Neural progenitor cell (in vitro differentiated cells): Measurements from ENCODE around the gene PTPRN2. TPM values are rescaled to one million over a fixed set of nuclear protein-coding genes. Genes with fewer than 3 reads are reported as not detected.
A peak's percentile ranks its signal among the peaks of the same experiment; 100 is the strongest.

Source experiments
- DNase-seq: peaks from one replicate; pipeline ENCODE4 v3.0.0-alpha.2; 2016; ENCODE audit warnings: low spot score
- H2AFZ ChIP-seq: fragments of 200-600 bp; sonication (generic); replicated peaks from 2 replicates; pipeline ENCODE4 v1.6.1; 2016; ENCODE audit warnings: antibody characterized with exemption
- H3F3A ChIP-seq: fragments of 200-600 bp; sonication (generic); 2 replicates; pipeline ENCODE4 v1.6.1; 2016; ENCODE audit warnings: antibody characterized with exemption, low read depth
- H3K27ac ChIP-seq: fragments of 200-600 bp; sonication (generic); 2 replicates; pipeline ENCODE4 v1.5.1; 2016; ENCODE audit warnings: mild to moderate bottlenecking
- H3K27me3 ChIP-seq: fragments of 200-600 bp; sonication (generic); 2 replicates; pipeline ENCODE4 v1.6.1; 2016; ENCODE audit warnings: mild to moderate bottlenecking, moderate library complexity
- H3K36me3 ChIP-seq: fragments of 200-600 bp; sonication (generic); 2 replicates; pipeline ENCODE4 v1.5.1; 2016
- H3K4me1 ChIP-seq: fragments of 200-600 bp; sonication (generic); 2 replicates; pipeline ENCODE4 v1.6.1; 2016; ENCODE audit warnings: mixed run types
- H3K4me2 ChIP-seq: fragments of 200-600 bp; sonication (generic); 2 replicates; pipeline ENCODE4 v1.6.1; 2016
- H3K4me3 ChIP-seq: fragments of 200-600 bp; sonication (generic); 2 replicates; pipeline ENCODE4 v1.5.1; 2016
- H3K79me2 ChIP-seq: fragments of 200-600 bp; sonication (generic); 2 replicates; pipeline ENCODE4 v1.6.1; 2016; ENCODE audit warnings: low read depth
- H3K9ac ChIP-seq: fragments of 200-600 bp; sonication (generic); 2 replicates; pipeline ENCODE4 v1.6.1; 2016
- H3K9me3 ChIP-seq: fragments of 200-600 bp; sonication (generic); 2 replicates; pipeline ENCODE4 v1.5.1; 2016; ENCODE audit warnings: low read depth
- H4K20me1 ChIP-seq: fragments of 200-600 bp; sonication (generic); 2 replicates; pipeline ENCODE4 v1.6.1; 2016; ENCODE audit warnings: low read depth
- H3K27ac Mint-ChIP-seq: 3 replicates; pipeline ENCODE4 v1.8.0; 2021; ENCODE audit warnings: mixed read lengths
- H3K27me3 Mint-ChIP-seq: 2 replicates; pipeline ENCODE4 v1.8.0; 2022; ENCODE audit warnings: low read depth, mild to moderate bottlenecking, inconsistent platforms, moderate library complexity, mixed read lengths; ENCODE audit not compliant: insufficient read depth
- H3K36me3 Mint-ChIP-seq: 3 replicates; pipeline ENCODE4 v1.8.0; 2021; ENCODE audit warnings: mixed read lengths
- H3K4me1 Mint-ChIP-seq: 3 replicates; pipeline ENCODE4 v1.8.0; 2021; ENCODE audit warnings: mixed read lengths
- H3K4me3 Mint-ChIP-seq: 3 replicates; pipeline ENCODE4 v1.8.0; 2021; ENCODE audit warnings: mild to moderate bottlenecking, moderate library complexity, mixed read lengths
- H3K9me3 Mint-ChIP-seq: 3 replicates; pipeline ENCODE4 v1.8.0; 2020; ENCODE audit warnings: mixed read lengths
- EZH2 ChIP-seq: fragments of 200-600 bp; sonication (generic); IDR thresholded peaks from 2 replicates; pipeline ENCODE4 v1.6.1; 2017; ENCODE audit warnings: antibody characterized with exemption, mild to moderate bottlenecking, moderate library complexity
- EZH2phosphoT487 ChIP-seq: fragments of 200-600 bp; sonication (generic); IDR thresholded peaks from 2 replicates; pipeline ENCODE4 v1.6.1; 2017; ENCODE audit warnings: antibody characterized with exemption
- total RNA-seq: library from RNA; depleted of rRNA; stranded (reverse); fragments of >200 nt; gene quantifications from 2 replicates; pipeline ENCODE4 v1.2.3, GENCODE V29; 2015; ENCODE audit warnings: low replicate concordance
- TF ChIP-seq, protein P1 (sequence below): fragments of 200-600 bp; sonication (generic); IDR thresholded peaks from 2 replicates; pipeline ENCODE4 v1.5.1; 2017; ENCODE audit warnings: antibody characterized with exemption, mild to moderate bottlenecking

Gene PTPRN2
- total RNA-seq, 1 donor from 2014 or later = 3.0 TPM

DNA sequence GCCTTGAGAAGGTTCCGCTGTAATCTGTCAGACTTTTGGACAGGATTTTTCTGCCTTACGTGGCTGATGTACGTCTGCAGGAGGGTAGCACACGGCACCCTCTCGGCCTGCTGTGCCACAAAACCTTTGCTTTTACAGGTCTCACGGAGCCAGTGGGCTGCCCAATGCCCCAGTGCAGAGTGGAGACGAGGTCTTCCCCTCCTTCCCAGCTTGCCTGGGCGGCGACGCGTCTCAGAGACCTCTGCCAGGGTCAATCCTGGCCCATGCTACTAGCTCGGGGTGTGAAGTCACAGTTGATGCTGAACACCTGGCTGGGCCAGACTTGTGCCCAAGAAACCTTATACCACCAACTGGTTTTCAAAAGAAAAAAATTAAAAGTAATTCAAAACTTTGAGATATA, 724.4 kb downstream of the PTPRN2 start:
- no peak overlapping the region for H3K4me3 Mint-ChIP-seq
- no peaks in the 10 kb centered on the region for H3K36me3 ChIP-seq
- H3K27me3 Mint-ChIP-seq = peaks cover 2% of the 10 kb centered on the region
- H3K27ac ChIP-seq = no peak overlapping the region
- H3K9me3 Mint-ChIP-seq = peaks cover 4% of the 10 kb centered on the region
- no peaks in the 10 kb centered on the region for H3K27me3 ChIP-seq
- no peak for DNase-seq
- H3K36me3 Mint-ChIP-seq = peaks cover 2% of the 10 kb centered on the region
- H3K4me1 Mint-ChIP-seq = peaks cover 23% of the 10 kb centered on the region
- H3F3A ChIP-seq = no peaks in the 10 kb centered on the region
- TF ChIP-seq, protein P1, sequence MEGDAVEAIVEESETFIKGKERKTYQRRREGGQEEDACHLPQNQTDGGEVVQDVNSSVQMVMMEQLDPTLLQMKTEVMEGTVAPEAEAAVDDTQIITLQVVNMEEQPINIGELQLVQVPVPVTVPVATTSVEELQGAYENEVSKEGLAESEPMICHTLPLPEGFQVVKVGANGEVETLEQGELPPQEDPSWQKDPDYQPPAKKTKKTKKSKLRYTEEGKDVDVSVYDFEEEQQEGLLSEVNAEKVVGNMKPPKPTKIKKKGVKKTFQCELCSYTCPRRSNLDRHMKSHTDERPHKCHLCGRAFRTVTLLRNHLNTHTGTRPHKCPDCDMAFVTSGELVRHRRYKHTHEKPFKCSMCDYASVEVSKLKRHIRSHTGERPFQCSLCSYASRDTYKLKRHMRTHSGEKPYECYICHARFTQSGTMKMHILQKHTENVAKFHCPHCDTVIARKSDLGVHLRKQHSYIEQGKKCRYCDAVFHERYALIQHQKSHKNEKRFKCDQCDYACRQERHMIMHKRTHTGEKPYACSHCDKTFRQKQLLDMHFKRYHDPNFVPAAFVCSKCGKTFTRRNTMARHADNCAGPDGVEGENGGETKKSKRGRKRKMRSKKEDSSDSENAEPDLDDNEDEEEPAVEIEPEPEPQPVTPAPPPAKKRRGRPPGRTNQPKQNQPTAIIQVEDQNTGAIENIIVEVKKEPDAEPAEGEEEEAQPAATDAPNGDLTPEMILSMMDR = no peak
- TF ChIP-seq EZH2phosphoT487 (no peak), EZH2 (no peak)
- H3K4me3 ChIP-seq = no peak overlapping the region
- H3K4me2 ChIP-seq = no peak overlapping the region
- no peak overlapping the region for H3K9ac ChIP-seq
- no peaks in the 10 kb centered on the region for H3K9me3 ChIP-seq
- no peak overlapping the region for H3K27ac Mint-ChIP-seq
- no peaks in the 10 kb centered on the region for H3K79me2 ChIP-seq
- peaks cover 6% of the 10 kb centered on the region for H3K4me1 ChIP-seq
- no peaks in the 10 kb centered on the region for H4K20me1 ChIP-seq
- H2AFZ ChIP-seq = no peak overlapping the region

DNA sequence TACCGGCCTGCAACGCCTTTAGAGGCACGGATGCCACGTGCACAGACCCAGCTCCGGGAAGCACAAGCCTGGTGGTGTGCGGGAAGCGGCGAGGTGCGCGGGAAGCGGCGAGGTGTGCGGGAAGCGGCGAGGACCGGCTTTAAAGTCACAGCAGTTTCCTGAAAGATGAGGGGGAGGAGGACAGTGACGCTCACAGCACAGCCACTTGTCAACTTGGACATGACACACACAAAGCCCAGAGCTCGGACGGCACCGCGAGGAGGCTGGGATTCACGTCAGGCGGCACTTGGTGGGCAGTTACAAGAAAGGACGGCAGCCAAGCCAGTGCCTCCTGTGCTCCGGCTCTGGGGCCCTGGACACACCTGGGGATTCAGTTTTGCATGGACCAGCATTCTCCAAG, 724.9 kb downstream of the PTPRN2 start:
- H3K36me3 ChIP-seq = no peaks in the 10 kb centered on the region
- TF ChIP-seq EZH2phosphoT487 (no peak), EZH2 (no peak)
- TF ChIP-seq, protein P1 = no peak
- peaks cover 24% of the 10 kb centered on the region for H3K4me1 Mint-ChIP-seq
- no peaks in the 10 kb centered on the region for H3K9me3 ChIP-seq
- no peaks in the 10 kb centered on the region for H3K27me3 ChIP-seq
- DNase-seq = no peak
- H3K36me3 Mint-ChIP-seq = peaks cover 2% of the 10 kb centered on the region
- H3K27me3 Mint-ChIP-seq = peaks cover 2% of the 10 kb centered on the region
- no peak overlapping the region for H2AFZ ChIP-seq
- no peak overlapping the region for H3K9ac ChIP-seq
- H3K4me3 Mint-ChIP-seq = no peak overlapping the region
- no peak overlapping the region for H3K4me3 ChIP-seq
- peaks cover 4% of the 10 kb centered on the region for H3K9me3 Mint-ChIP-seq
- H3K4me1 ChIP-seq = peaks cover 6% of the 10 kb centered on the region
- H3K4me2 ChIP-seq = no peak overlapping the region
- H3K27ac Mint-ChIP-seq = no peak overlapping the region
- H3K79me2 ChIP-seq = no peaks in the 10 kb centered on the region
- no peaks in the 10 kb centered on the region for H4K20me1 ChIP-seq
- H3K27ac ChIP-seq = no peak overlapping the region
- no peaks in the 10 kb centered on the region for H3F3A ChIP-seq

DNA sequence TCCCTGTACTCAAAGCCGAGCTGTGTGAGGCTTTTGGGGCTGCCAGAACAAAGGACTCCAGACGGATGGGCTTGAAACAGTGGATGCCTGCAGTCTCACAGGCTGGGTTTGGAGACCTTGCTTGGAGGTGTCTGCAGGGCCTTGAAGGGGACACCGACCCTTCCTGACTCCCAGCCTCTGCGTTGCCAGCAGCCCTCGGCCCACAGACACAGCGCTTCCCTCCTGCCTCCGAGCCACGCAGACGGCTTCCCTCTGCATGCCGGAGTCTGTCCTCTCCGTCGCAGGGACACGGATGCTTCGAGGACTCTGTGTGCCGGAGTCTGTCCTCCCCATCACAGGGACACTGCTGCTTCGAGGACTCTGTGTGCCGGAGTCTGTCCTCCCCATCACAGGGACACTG, 726.1 kb downstream of the PTPRN2 start:
- Histone ChIP-seq H3F3A (no peaks in the 10 kb centered on the region), H3K27me3 (no peaks in the 10 kb centered on the region), H3K36me3 (no peaks in the 10 kb centered on the region), H3K4me1 (peaks cover 6% of the 10 kb centered on the region), H3K9me3 (no peaks in the 10 kb centered on the region), H2AFZ (peak overlapping the region; percentile 82), H3K79me2 (no peaks in the 10 kb centered on the region), H4K20me1 (no peaks in the 10 kb centered on the region), H3K4me2 (no peak overlapping the region), H3K4me3 (no peak overlapping the region), H3K9ac (no peak overlapping the region), H3K27ac (no peak overlapping the region)
- no peak overlapping the region for H3K27ac Mint-ChIP-seq
- no peaks in the 10 kb centered on the region for H3K36me3 Mint-ChIP-seq
- TF ChIP-seq, protein P1 = no peak
- TF ChIP-seq EZH2phosphoT487 = no peak
- no peak for TF ChIP-seq EZH2
- H3K4me1 Mint-ChIP-seq = peaks cover 28% of the 10 kb centered on the region
- H3K9me3 Mint-ChIP-seq = no peaks in the 10 kb centered on the region
- H3K4me3 Mint-ChIP-seq = no peak overlapping the region
- DNase-seq = no peak
- H3K27me3 Mint-ChIP-seq = peaks cover 4% of the 10 kb centered on the region
